Stimulated activated CD4-positive, alpha-beta T cell treated with anti-CD3 and anti-CD28 coated beads, Interleukin-1b, Interleukin-23, amount 100 ng/mL, for 4 hours (primary cell): ENCODE data around the gene HPCAL1.
"Not testable (repeated sequence)": the region's sequence is repeated elsewhere in the genome, so short reads cannot be mapped to it uniquely, and the experiment has no call there.

ENCODE experiments used
- DNase-seq, 2 donors: peaks; one replicate each; pipeline ENCODE4 v3.0.0-alpha.2; 2020; ENCODE audit warnings: low read depth in 2 of 2

The HPCAL1 gene

GRCh38 chr2:10284108-10284870, 18.4 kb upstream of the HPCAL1 start:
- DNase-seq: no peak

- no peak for DNase-seq
Observed at GRCh38 chr2:10285191-10285555, 17.5 kb upstream of the HPCAL1 start.

- no peak for DNase-seq
Observed at GRCh38 chr2:10285556-10286198, 17.0 kb upstream of the HPCAL1 start.

- DNase-seq: no peak
Observed at GRCh38 chr2:10286216-10287037, 16.3 kb upstream of the HPCAL1 start.

GRCh38 chr2:10287761-10288160, 14.9 kb upstream of the HPCAL1 start:
- DNase-seq: no peak

GRCh38 chr2:10288606-10289005, 14.1 kb upstream of the HPCAL1 start:
- no peak for DNase-seq

- no peak for DNase-seq
Observed at GRCh38 chr2:10289352-10289751, 13.4 kb upstream of the HPCAL1 start.

- no peak for DNase-seq
Observed at GRCh38 chr2:10289891-10290290, 12.8 kb upstream of the HPCAL1 start.

GRCh38 chr2:10291376-10291775, 11.3 kb upstream of the HPCAL1 start:
- DNase-seq: not testable (repeated sequence)

- no peak for DNase-seq
Observed at GRCh38 chr2:10292033-10292432, 10.7 kb upstream of the HPCAL1 start.

- no peak for DNase-seq
Observed at GRCh38 chr2:10293603-10294002, 9.1 kb upstream of the HPCAL1 start.

GRCh38 chr2:10294077-10294476, 8.6 kb upstream of the HPCAL1 start:
- DNase-seq: no peak

GRCh38 chr2:10295649-10296048, 7.1 kb upstream of the HPCAL1 start:
- DNase-seq: not testable (repeated sequence)

GRCh38 chr2:10296142-10296541, 6.6 kb upstream of the HPCAL1 start:
- DNase-seq: no peak

- DNase-seq: no peak
Observed at GRCh38 chr2:10297191-10297830, 5.4 kb upstream of the HPCAL1 start.

- peak; percentile 51 to 62 for DNase-seq
Observed at GRCh38 chr2:10297959-10298531, 4.7 kb upstream of the HPCAL1 start.

- DNase-seq: not testable (repeated sequence)
Observed at GRCh38 chr2:10298777-10299176, 3.9 kb upstream of the HPCAL1 start.

GRCh38 chr2:10300328-10300920, 2.3 kb upstream of the HPCAL1 start:
- DNase-seq: no peak

- peak in 1 of 2 donors; percentile 7 for DNase-seq
Observed at GRCh38 chr2:10300997-10301940, 1.4 kb upstream of the HPCAL1 start.

- DNase-seq: peak in 1 of 2 donors; percentile 7
Observed at GRCh38 chr2:10301941-10302478, 694 bp upstream of the HPCAL1 start.
